Sigmoid colon (tissue), 3 donors: ENCODE results near the gene CISD3.

Source experiments
- POLR2A ChIP-seq, 2 donors: fragments of 450-650 bp; IDR thresholded peaks; one replicate each; pipeline ENCODE4 v1.6.1; 2016; ENCODE audit warnings: antibody characterized with exemption in 2 of 2, mild to moderate bottlenecking in 2 of 2, moderate library complexity in 2 of 2
- TF ChIP-seq, protein P1 (sequence below), 4 experiments: fragments of 450-650 bp in 3 of 4; fragments of 200-600 bp in 1 of 4; IDR thresholded peaks; one replicate each; pipeline ENCODE4 v1.5.1; 2016 to 2019; ENCODE audit warnings: antibody characterized with exemption in 4 of 4, mild to moderate bottlenecking in 3 of 4, moderate library complexity in 2 of 4

DNA sequence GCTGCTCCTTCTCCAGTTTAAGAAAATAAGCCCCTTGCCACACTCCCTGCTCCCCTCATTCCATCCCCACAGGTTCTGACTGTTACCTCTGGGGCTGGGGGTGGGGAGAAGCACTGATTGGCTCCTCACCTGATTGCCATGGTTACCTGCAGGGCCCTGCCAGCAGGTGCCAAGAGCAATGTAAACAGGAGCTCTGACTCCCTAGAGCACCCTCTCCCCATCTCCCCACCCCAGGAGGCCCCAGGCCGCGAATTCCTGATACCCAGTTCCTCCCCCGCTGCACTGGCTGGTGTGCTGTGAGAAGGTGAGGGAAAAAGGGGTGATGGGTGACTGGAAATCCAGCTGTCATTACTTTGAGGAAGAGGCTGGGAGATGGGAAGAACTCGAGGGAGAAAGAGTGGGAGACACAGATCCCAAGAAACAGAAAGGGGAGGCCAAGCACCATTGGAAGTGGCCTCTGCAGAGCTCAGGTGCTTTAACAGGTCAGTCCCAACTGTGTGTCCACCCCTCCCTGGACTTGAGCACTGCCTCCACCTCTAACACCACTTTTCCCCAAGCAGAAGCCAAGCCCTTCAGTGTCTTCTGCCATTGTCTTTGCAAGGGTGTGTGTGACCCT, 13.5 kb downstream of the CISD3 start:
- no peak for TF ChIP-seq POLR2A (IDR thresholded peaks at IDR 0.05)
- TF ChIP-seq, protein P1, sequence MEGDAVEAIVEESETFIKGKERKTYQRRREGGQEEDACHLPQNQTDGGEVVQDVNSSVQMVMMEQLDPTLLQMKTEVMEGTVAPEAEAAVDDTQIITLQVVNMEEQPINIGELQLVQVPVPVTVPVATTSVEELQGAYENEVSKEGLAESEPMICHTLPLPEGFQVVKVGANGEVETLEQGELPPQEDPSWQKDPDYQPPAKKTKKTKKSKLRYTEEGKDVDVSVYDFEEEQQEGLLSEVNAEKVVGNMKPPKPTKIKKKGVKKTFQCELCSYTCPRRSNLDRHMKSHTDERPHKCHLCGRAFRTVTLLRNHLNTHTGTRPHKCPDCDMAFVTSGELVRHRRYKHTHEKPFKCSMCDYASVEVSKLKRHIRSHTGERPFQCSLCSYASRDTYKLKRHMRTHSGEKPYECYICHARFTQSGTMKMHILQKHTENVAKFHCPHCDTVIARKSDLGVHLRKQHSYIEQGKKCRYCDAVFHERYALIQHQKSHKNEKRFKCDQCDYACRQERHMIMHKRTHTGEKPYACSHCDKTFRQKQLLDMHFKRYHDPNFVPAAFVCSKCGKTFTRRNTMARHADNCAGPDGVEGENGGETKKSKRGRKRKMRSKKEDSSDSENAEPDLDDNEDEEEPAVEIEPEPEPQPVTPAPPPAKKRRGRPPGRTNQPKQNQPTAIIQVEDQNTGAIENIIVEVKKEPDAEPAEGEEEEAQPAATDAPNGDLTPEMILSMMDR (IDR thresholded peaks at IDR 0.05), result no peak
